ELF-1 (cell line): ENCODE measurements around the gene MLEC.
A peak's percentile ranks its signal among the peaks of the same experiment; 100 is the strongest.
"Not testable (repeated sequence)": the region's sequence is repeated elsewhere in the genome, so short reads cannot be mapped to it uniquely, and the experiment has no call there.

Experiments used
- DNase-seq: peaks from one replicate; pipeline ENCODE4 v3.0.0-alpha.2; 2016; ENCODE audit warnings: low read depth, low spot score

The MLEC gene

GRCh38 chr12:120662879-120663278 lies 24.1 kb upstream of the MLEC start:
- DNase-seq: no peak

DNA sequence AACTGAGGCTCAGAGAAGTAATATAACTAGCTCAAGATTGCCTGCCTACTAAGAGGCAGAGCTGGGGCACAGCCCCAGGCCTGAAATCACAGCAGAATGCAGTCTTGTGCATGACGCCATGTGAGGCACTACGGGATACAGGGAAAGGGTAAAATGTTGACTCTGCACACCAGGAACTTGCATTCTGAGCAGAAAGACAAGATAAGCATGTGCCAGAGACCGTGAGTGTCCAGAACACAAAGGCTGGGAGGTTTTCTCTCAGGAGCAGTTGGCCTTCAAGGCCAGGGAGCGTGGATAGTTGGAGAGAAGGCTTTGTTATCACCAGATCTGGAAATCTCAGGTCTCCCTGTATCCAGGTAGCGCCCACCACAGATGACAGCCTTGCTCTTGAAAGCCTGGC lies 23.2 kb upstream of the MLEC start:
- DNase-seq: no peak

- no peak for DNase-seq
These were observed 20.2 kb upstream of the MLEC start for GRCh38 chr12:120666571-120667390.

GRCh38 chr12:120668091-120668867 lies 18.7 kb upstream of the MLEC start:
- peak; percentile 72 for DNase-seq

DNA sequence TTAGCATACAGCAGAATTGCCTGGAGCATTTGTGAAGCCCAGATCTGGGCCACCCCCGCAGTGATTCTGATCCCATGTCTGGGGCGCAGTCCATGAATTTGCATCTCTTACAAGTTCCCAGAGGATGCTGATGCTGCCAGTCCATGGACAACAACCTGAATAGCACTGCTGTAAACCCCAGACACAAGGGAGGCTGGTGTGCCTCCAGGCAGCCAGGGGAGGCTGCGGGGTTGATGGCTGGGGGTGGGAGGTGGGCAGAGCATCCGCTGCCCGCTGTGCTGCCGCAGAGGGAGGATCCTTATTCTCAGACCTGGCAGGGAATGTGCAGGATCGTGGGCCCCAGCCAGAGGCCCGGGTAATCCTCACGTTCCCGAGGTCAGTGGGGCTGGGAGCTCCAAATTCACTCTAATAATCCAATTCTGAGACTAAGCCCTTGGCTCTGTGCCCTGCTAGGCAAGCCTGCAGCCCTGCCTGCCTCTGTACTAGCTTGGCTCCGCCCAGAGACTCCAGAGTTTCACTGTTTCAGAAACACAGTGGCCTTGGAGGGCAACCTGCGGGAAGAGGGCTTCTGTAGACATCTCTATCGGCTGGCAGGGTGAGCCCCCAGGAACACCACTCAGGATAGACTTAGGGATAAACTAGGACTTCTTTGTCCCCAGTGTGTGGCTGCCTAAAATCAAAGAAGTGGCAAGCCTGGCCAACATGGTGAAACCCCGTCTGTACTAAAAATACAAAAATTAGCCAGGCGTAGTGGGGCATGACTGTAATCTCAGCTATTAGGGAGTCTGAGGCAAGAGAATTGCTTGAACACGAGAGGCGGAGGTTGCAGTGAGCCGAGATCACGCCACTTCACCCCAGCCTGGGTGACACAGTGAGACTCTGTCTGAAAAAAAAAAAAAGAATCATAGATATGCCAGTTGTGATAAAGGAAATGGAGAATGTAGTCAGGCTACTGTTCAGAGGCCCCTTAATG lies 17.8 kb upstream of the MLEC start:
- no peak for DNase-seq

DNA sequence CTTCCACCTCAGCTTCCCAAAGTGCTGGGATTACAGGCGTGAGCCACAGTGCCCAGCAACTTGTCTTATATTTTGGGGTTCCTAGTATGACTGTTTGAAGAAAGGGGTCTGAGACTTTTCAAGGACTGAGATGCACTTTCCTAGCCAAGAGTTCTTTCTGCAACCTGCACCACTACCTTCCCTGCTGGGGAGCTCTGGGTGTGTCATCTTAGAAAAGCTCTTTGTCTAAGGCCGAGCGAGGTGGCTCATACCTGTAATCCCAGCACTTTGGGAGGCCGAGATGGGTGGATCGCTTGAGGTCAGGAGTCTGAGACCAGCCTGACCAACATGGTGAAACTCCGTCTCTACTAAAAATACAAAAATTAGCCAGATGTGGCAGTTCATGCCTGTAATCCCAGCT lies 16.7 kb upstream of the MLEC start:
- not testable (repeated sequence) for DNase-seq

DNA sequence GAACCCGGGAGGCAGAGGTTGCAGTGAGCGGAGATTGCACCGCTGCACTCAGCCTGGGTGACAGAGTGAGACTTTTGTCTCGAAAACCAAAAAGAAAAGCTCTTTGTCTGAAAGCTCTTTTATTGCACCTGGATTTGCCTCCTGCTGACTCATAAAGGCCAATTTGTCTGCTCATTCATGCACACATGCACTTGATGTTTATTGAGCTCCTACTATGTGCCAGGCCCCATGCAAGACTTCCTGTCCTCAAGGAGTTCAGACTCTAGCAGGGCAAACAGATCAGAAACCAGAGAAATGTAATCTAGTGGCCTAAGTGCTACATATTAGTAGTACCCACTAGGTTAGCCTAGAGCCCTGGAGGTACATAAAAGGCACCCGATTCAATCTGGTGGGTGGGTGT lies 16.3 kb upstream of the MLEC start:
- DNase-seq: no peak

DNA sequence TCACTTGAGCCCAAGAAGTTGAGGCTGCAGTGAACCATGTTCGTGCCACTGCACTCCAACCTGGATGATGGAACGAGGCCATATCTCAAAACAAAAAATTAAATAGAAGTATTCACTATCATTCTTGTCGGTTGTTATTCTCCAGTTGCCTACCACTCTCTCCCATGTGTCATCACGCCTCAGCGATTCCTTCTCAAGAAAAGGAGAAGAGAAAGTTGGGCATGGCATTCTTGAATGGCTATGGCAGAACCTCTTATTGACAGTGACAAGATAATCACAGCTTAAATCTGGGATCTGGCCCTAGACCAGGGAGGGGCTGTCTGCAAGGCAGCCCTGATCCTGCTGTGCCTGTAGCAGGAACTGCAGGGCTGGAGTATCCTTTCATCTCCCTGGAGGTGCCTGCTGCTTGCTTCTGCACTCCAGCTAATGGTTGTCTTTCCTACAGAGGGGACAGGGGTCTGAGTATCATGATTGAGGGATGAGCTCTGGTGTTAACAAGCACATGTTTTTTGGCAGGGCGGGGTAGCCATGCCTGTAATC lies 12.8 kb upstream of the MLEC start:
- no peak for DNase-seq

DNA sequence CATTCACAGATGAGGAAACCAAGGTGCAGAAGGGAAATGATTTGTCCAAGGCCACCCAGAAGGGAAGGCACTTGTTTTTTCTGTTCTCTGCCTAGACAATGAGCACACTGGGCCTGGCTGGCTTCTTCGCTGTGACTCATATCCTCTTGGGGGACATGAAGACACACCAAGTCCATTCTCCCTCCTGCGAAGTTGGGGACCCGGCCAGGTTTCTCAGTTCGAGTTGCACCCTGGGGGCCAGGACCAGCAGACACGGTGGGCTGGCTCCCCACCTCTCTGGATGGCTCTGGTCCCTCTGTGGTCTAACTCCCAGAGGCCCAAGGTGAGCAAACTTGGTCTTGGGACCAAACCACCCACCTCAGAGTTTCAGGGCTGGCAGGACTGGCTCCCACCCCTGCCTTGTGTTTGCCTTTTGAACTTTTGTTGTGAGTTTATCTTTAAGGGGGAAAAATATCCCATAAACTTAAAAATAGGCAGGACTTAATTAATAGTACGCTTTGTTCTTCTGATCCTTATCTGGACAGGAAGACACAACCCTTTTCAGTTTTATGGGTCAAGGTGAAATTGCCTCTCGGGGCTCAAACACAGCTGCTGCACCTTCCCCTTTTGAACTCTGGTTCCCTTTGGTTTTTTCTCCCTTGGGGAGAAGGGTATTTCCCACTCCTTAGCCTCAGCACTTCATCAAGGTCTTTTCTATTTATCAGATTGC lies 9.0 kb upstream of the MLEC start:
- no peak for DNase-seq

DNA sequence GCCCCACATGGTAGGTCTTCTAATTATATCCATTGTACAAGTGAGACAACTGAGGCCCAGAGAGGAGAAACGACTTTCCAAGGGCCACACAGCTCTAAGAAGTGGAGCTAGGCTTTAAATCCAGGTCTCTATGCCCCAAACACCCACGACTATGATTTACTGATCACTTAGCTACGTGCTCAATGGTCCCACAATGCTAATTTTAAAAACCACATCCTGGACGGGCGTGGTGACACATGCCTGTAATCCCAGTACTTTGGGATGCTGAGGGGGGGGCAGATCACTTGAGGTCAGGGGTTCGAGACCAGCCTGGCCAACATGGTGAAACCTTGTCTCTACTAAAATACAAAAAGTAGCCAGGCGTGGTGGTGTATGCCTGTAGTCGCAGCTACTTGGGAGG lies 8.4 kb upstream of the MLEC start:
- DNase-seq: no peak

GRCh38 chr12:120680165-120680738 lies 6.7 kb upstream of the MLEC start:
- no peak for DNase-seq

DNA sequence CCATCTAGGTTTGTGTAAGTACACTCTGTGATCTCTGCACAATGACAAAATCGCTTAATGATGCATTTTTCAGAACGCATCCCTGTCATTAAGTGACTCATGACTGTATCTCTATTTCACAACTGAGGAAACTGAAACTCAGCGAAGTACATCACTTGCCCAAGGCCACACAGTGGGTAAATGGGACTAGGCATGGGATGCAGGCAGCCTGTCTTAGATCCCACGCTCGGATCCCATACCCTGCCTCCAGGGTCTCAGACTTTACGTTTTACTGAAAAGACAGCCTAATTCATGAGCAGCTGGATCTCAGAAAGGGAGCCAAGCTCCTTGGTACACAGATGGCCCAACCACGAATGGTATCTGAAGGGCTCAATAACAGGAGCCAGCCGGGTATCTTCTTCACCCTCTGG lies 2.4 kb upstream of the MLEC start:
- no peak for DNase-seq

DNA sequence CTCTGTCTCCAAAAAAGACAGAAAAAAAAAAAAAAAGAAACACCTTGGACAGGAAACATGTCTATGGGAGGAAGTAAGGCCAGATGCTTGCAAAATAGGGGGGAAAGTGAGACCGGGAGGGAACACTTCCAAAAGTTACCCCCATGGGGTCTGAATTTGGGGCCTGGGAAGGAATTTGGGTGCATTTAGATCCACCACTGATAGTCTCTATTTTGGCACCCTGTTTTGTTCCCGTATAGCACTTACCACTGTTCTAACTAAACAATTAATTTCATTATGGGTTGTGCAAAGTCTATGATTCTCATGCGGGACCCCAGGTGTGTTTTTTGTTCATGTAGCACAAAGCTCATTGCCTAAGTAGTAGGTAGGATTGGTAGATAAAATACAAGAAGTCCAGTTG lies 1.4 kb upstream of the MLEC start:
- DNase-seq: no peak

DNA sequence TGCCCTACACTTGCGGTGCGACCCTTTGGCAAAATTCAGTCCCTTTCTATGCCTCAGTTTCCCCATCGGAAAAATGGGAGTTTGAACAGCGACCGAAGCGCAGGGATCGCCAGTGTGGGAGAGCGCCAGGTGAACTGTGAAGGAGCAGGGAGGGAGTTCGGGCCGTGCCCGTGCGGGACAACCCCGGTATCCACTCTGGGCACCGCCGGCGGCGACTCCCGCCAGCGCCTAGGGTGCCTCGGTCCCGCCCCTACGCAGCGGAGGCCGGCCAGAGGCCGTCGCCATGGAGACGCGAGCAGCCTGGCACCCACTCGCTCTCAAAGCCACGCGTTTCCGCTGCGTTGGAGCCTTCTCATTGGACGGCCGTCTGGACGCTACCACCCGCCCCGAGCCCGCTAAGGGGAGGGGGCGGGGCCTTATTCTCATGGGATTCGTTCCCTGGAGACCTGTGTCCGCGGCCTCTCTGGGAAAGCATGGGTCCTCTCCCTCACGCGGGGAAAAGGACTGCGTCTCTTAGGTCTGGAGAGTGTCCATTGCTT lies 729 bp upstream of the MLEC start:
- DNase-seq: peak; percentile 99

GRCh38 chr12:120687578-120688289 lies 785 bp downstream of the MLEC start:
- no peak for DNase-seq

- no peak for DNase-seq
These were observed 1.6 kb downstream of the MLEC start for GRCh38 chr12:120688527-120689071.

- DNase-seq: no peak
These were observed 2.6 kb downstream of the MLEC start for GRCh38 chr12:120689397-120690082.

- no peak for DNase-seq
These were observed 3.1 kb downstream of the MLEC start for GRCh38 chr12:120690083-120690450.

- DNase-seq: no peak
These were observed 4.0 kb downstream of the MLEC start for GRCh38 chr12:120690978-120691377.
